ENCODE data around the gene NKX2-2.

Gene NKX2-2

GRCh38 chr20:21505810-21506530 lies 7.9 kb downstream of the NKX2-2 start (continued):
- TF ChIP-seq ZBTB26 (tag by site-specific recombination; optimal IDR thresholded peaks at IDR 0.05), result peak; percentile 94
- peak; percentile 63 for TF ChIP-seq ZNF660 (tag by site-specific recombination; IDR thresholded peaks at IDR 0.05)
- no peak for TF ChIP-seq KLF8 (tag by site-specific recombination; IDR thresholded peaks at IDR 0.05)
- 0 out of 2 replicates have a peak, but pooled peaks have one; percentile 29 for TF ChIP-seq YY1 (tag by site-specific recombination; IDR thresholded peaks at IDR 0.05)
- 0 out of 2 replicates have a peak, but pooled peaks have one; percentile 23 for TF ChIP-seq ZBTB44 (tag by site-specific recombination; IDR thresholded peaks at IDR 0.05)
- no peak for TF ChIP-seq ZNF677 (tag by site-specific recombination; IDR thresholded peaks at IDR 0.05)
- no peak for TF ChIP-seq ZNF621 (tag by site-specific recombination; IDR thresholded peaks at IDR 0.05)
- peak; percentile 39 for TF ChIP-seq ZXDB (tag by site-specific recombination; IDR thresholded peaks at IDR 0.05)
- peak; percentile 52; the same call in 1 of the 2 replicates for TF ChIP-seq HIC1 (tag by site-specific recombination; IDR thresholded peaks at IDR 0.05)
- no peak for TF ChIP-seq ZFP37 (tag by site-specific recombination; IDR thresholded peaks at IDR 0.05)
- no peak for TF ChIP-seq ZBTB49 (tag by site-specific recombination; IDR thresholded peaks at IDR 0.05; ENCODE audit: low read depth)
- no peak for TF ChIP-seq ZNF202 (tag by site-specific recombination; IDR thresholded peaks at IDR 0.05; ENCODE audit: borderline replicate concordance)
- no peak for TF ChIP-seq ZNF580 (tag by site-specific recombination; IDR thresholded peaks at IDR 0.05)
- TF ChIP-seq GLI4 (tag by site-specific recombination; IDR thresholded peaks at IDR 0.05), result no peak
- no peak for TF ChIP-seq GLI2 (tag by site-specific recombination; IDR thresholded peaks at IDR 0.05; ENCODE audit: borderline replicate concordance, low read depth)
- TF ChIP-seq ZNF292 (tag by site-specific recombination; IDR thresholded peaks at IDR 0.05; ENCODE audit: borderline replicate concordance, low read depth), result no peak
- TF ChIP-seq SP2 (tag by site-specific recombination; IDR thresholded peaks at IDR 0.05), result peak; percentile 73
- TF ChIP-seq ZNF701 (tag by site-specific recombination; IDR thresholded peaks at IDR 0.05), result no peak
- no peak for TF ChIP-seq ZNF341 (tag by site-specific recombination; IDR thresholded peaks at IDR 0.05; ENCODE audit: low read depth)
- TF ChIP-seq TRIM28 (IDR thresholded peaks at IDR 0.05; ENCODE audit: borderline replicate concordance, low read length), result peak; percentile 63; the same call in 1 of the 2 replicates
- peak; percentile 74 for TF ChIP-seq EGR2 (tag by site-specific recombination; IDR thresholded peaks at IDR 0.05; ENCODE audit: low read depth)
- peak; percentile 73 for TF ChIP-seq ZEB2 (tag by site-specific recombination; IDR thresholded peaks at IDR 0.05)
- TF ChIP-seq ELK4 (IDR thresholded peaks at IDR 0.05; ENCODE audit: borderline replicate concordance, low read depth, low read length), result no peak
- TF ChIP-seq ZSCAN5A (tag by site-specific recombination; IDR thresholded peaks at IDR 0.05), result 0 out of 2 replicates have a peak, but pooled peaks have one; percentile 14
- 0 out of 2 replicates have a peak, but pooled peaks have one; percentile 12 for TF ChIP-seq ZBTB17 (tag by site-specific recombination; IDR thresholded peaks at IDR 0.05)
- 0 out of 2 replicates have a peak, but pooled peaks have one; percentile 15 for TF ChIP-seq SP7 (tag by site-specific recombination; IDR thresholded peaks at IDR 0.05)
- TF ChIP-seq ZBTB20 (tag by site-specific recombination; IDR thresholded peaks at IDR 0.05), result peak; percentile 90
- TF ChIP-seq BCL11A (tag by site-specific recombination; IDR thresholded peaks at IDR 0.05; ENCODE audit: low read depth), result no peak
- TF ChIP-seq GLIS1 (tag by site-specific recombination; IDR thresholded peaks at IDR 0.05), result peak; percentile 77
- 0 out of 2 replicates have a peak, but pooled peaks have one; percentile 19 for TF ChIP-seq KLF9 (tag by site-specific recombination; IDR thresholded peaks at IDR 0.05; ENCODE audit: low read depth)
